K562 (cell line): ENCODE data around the gene MAP3K14. TPM values are rescaled to one million over a fixed set of nuclear protein-coding genes. Genes with fewer than 3 reads are reported as not detected.

ENCODE experiments used
- ARID2 ChIP-seq: fragments of 450-650 bp; IDR thresholded peaks from 2 replicates; pipeline ENCODE4 v1.6.1; 2017; ENCODE audit warnings: antibody characterized with exemption, mild to moderate bottlenecking
- EHMT2 ChIP-seq: fragments of 450-650 bp; IDR thresholded peaks from 2 replicates; pipeline ENCODE4 v1.6.1; 2018; ENCODE audit warnings: antibody characterized with exemption
- EP400 ChIP-seq: fragments of 450-650 bp; IDR thresholded peaks from 2 replicates; pipeline ENCODE4 v1.6.1; 2017; ENCODE audit warnings: antibody characterized with exemption, mild to moderate bottlenecking, moderate library complexity
- ERF ChIP-seq: fragments of 450-650 bp; formaldehyde crosslinking; IDR thresholded peaks from 2 replicates; pipeline ENCODE4 v1.4.0; 2020; ENCODE audit warnings: mild to moderate bottlenecking, mixed read lengths
- ETV6 ChIP-seq, 3 experiments: fragments of 150-350 bp in 1 of 3; sonication (generic) in 1 of 3; formaldehyde crosslinking in 1 of 3; IDR thresholded peaks; 2 replicates each; pipeline versions ENCODE4 v1.6.1 to v1.8.0; 2014 to 2022; ENCODE audit warnings: borderline replicate concordance in 2 of 3, low read depth in 2 of 3, antibody characterized with exemption in 1 of 3, low read length in 1 of 3, mild to moderate bottlenecking in 1 of 3, missing genetic modification reagents in 1 of 3
- POLR2AphosphoS2 ChIP-seq: IDR thresholded peaks from 2 replicates; pipeline ENCODE4 v1.6.1; 2012; ENCODE audit warnings: low read length, improper control_type of control experiment
- PPARD ChIP-seq: fragments of 250-450 bp; sonication (Bioruptor Pico); IDR thresholded peaks from 2 replicates; pipeline ENCODE4 v1.8.0; 2022; ENCODE audit warnings: inconsistent platforms, mild to moderate bottlenecking, moderate library complexity
- SMC3 ChIP-seq: conservative IDR thresholded peaks from 2 replicates; pipeline ENCODE4 v1.6.1; 2011; ENCODE audit warnings: low read depth, low read length, improper control_type of control experiment; ENCODE audit not compliant: insufficient read depth
- TBP ChIP-seq: optimal IDR thresholded peaks from 2 replicates; pipeline ENCODE3; 2011; ENCODE audit warnings: low read depth, low read length, improper control_type of control experiment
- ZNF778 ChIP-seq: fragments of 450-650 bp; formaldehyde crosslinking; IDR thresholded peaks from 2 replicates; pipeline ENCODE4 v1.4.0; 2020; ENCODE audit warnings: mild to moderate bottlenecking, moderate library complexity
- polyA plus RNA-seq, 8 experiments: library from polyadenylated mRNA; depleted of rRNA in 4 of 8; stranded (reverse) in 5 of 8; unstranded in 3 of 8; fragments of >200 nt; fragmentation: Nextera tagmentation in 2 of 8; fragmentation: Illumina TruSeq in 1 of 8; extraction: Ambion mirVana in 2 of 8; extraction: Trizol in 1 of 8; gene quantifications; 2 replicates each; pipeline versions ENCODE4 v1.2.1 to v1.2.3, GENCODE V29; 2011 to 2014; ENCODE audit warnings: inconsistent platforms in 1 of 8, missing spikeins in 1 of 8
- total RNA-seq, 7 experiments: library from RNA; depleted of rRNA in 6 of 7; stranded (reverse); fragments of >200 nt in 6 of 7; fragmentation: Illumina TruSeq in 2 of 7; extraction: Trizol in 2 of 7; gene quantifications; 2 replicates each; pipeline versions ENCODE4 v1.2.1 to v1.2.3, GENCODE V29; 2011 to 2021; ENCODE audit warnings: low replicate concordance in 1 of 7
- TF ChIP-seq, protein P1 (sequence below), 2 experiments: fragments of 450-650 bp in 1 of 2; sonication (generic) in 1 of 2; formaldehyde crosslinking in 1 of 2; IDR thresholded peaks; 2 replicates each; pipeline versions ENCODE4 v1.7.1 to v1.9.0; 2016 to 2022; ENCODE audit warnings: inconsistent platforms in 1 of 2, mild to moderate bottlenecking in 1 of 2, missing genetic modification reagents in 1 of 2
- TF ChIP-seq, protein P2 (sequence below), 3 experiments: IDR thresholded peaks in 2 of 3; conservative IDR thresholded peaks in 1 of 3; 2 replicates each; pipeline ENCODE4 v1.5.1; 2011 to 2012; ENCODE audit warnings: low read length in 3 of 3, mild to moderate bottlenecking in 3 of 3, control low read depth in 2 of 3, improper control_type of control experiment in 1 of 3, inconsistent platforms in 1 of 3, low read depth in 1 of 3, mixed read lengths in 1 of 3, moderate library complexity in 1 of 3; ENCODE audit not compliant: insufficient read depth in 2 of 3

MAP3K14 gene
- total and polyA plus RNA-seq, 9 of the 15 experiments (the other 6 are each of a cell fraction or from before 2014, with no cell fraction given): 0.45 to 8.7 (median 3.2) TPM

DNA sequence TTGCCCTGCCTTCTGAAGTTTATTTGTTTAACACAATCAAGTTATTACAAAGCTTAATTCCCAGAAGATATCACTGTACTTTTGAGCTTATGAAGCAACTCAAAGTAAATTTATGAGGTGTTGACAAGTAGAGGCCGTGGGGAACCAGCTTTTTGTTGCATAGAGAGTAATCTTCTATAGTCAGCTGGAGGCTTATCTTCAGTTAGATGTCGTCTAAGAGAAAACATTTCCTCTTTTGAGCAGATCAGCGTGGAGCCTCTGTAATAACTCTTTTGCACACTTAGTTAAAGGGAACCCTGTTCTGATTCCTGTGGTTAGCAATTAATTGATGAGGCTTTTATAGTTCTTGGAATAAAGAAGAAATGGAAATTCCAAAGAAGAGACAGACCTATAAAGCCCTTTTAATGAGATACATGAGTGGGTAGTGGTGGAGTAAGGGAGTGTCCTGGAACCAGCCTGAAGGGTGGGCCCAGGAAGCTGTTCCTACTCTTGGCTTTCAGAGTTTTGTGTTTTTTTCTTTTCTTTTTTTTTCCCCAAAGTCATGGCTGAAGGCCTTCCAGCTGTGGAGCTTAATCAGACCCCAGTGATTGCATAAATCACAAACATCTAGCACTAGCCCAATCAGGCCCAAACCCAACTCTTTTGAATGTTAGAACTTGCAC lies 28.9 kb upstream of the MAP3K14 start (continued):
- TF ChIP-seq, protein P1, sequence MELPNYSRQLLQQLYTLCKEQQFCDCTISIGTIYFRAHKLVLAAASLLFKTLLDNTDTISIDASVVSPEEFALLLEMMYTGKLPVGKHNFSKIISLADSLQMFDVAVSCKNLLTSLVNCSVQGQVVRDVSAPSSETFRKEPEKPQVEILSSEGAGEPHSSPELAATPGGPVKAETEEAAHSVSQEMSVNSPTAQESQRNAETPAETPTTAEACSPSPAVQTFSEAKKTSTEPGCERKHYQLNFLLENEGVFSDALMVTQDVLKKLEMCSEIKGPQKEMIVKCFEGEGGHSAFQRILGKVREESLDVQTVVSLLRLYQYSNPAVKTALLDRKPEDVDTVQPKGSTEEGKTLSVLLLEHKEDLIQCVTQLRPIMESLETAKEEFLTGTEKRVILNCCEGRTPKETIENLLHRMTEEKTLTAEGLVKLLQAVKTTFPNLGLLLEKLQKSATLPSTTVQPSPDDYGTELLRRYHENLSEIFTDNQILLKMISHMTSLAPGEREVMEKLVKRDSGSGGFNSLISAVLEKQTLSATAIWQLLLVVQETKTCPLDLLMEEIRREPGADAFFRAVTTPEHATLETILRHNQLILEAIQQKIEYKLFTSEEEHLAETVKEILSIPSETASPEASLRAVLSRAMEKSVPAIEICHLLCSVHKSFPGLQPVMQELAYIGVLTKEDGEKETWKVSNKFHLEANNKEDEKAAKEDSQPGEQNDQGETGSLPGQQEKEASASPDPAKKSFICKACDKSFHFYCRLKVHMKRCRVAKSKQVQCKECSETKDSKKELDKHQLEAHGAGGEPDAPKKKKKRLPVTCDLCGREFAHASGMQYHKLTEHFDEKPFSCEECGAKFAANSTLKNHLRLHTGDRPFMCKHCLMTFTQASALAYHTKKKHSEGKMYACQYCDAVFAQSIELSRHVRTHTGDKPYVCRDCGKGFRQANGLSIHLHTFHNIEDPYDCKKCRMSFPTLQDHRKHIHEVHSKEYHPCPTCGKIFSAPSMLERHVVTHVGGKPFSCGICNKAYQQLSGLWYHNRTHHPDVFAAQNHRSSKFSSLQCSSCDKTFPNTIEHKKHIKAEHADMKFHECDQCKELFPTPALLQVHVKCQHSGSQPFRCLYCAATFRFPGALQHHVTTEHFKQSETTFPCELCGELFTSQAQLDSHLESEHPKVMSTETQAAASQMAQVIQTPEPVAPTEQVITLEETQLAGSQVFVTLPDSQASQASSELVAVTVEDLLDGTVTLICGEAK (IDR thresholded peaks at IDR 0.05): no peak
- TF ChIP-seq, protein P1 (CRISPR knock-in tag; IDR thresholded peaks at IDR 0.05): no peak
- TF ChIP-seq POLR2AphosphoS2: no peak
- peak in 1 of 2 experiments; percentile 74; a peak in 2 of 4 replicates for TF ChIP-seq ETV6 (IDR thresholded peaks at IDR 0.05; ENCODE audit: borderline replicate concordance in 1 of 2, low read depth in 2 of 2, low read length in 1 of 2)
- no peak for TF ChIP-seq ETV6 (CRISPR knock-in tag; IDR thresholded peaks at IDR 0.05; ENCODE audit: borderline replicate concordance)
- no peak for TF ChIP-seq ARID2
- TF ChIP-seq ZNF778 (CRISPR knock-in tag): no peak
- TF ChIP-seq EP400: peak; percentile 61
- no peak for TF ChIP-seq TBP
- TF ChIP-seq PPARD (CRISPR knock-in tag): no peak
- no peak for TF ChIP-seq SMC3
- TF ChIP-seq, protein P2, sequence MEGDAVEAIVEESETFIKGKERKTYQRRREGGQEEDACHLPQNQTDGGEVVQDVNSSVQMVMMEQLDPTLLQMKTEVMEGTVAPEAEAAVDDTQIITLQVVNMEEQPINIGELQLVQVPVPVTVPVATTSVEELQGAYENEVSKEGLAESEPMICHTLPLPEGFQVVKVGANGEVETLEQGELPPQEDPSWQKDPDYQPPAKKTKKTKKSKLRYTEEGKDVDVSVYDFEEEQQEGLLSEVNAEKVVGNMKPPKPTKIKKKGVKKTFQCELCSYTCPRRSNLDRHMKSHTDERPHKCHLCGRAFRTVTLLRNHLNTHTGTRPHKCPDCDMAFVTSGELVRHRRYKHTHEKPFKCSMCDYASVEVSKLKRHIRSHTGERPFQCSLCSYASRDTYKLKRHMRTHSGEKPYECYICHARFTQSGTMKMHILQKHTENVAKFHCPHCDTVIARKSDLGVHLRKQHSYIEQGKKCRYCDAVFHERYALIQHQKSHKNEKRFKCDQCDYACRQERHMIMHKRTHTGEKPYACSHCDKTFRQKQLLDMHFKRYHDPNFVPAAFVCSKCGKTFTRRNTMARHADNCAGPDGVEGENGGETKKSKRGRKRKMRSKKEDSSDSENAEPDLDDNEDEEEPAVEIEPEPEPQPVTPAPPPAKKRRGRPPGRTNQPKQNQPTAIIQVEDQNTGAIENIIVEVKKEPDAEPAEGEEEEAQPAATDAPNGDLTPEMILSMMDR (IDR thresholded peaks at IDR 0.05 in 2 of 3, conservative IDR thresholded peaks at IDR 0.05 in 1 of 3; ENCODE audit: insufficient read depth in 2 of 3, low read depth in 1 of 3, low read length in 3 of 3): no peak
- no peak for TF ChIP-seq EHMT2
- peak; percentile 65; the same call in 1 of the 2 replicates for TF ChIP-seq ERF
